Effector memory CD8-positive, alpha-beta T cell (primary cell): ENCODE results near the gene SLC35G6.
"Not testable (repeated sequence)": the region's sequence is repeated elsewhere in the genome, so short reads cannot be mapped to it uniquely, and the experiment has no call there.

Experiments used
- ATAC-seq: fragments of 150-1000 bp; cut with Tn5 transposase; replicated peaks from 2 replicates; pipeline ENCODE4 v1.10.0; 2021; ENCODE audit warnings: mild to moderate bottlenecking, moderate library complexity
- DNase-seq, 3 experiments: peaks; one replicate each; pipeline ENCODE4 v3.0.0; 2021
- H3K27ac Mint-ChIP-seq, 2 donors: one replicate each; pipeline ENCODE4 v1.8.0; 2022; ENCODE audit warnings: mild to moderate bottlenecking in 2 of 2, mixed read lengths in 2 of 2, moderate library complexity in 2 of 2
- H3K27me3 Mint-ChIP-seq, 2 donors: one replicate each; pipeline ENCODE4 v1.8.0; 2022; ENCODE audit warnings: mixed read lengths in 2 of 2
- H3K36me3 Mint-ChIP-seq: one replicate; pipeline ENCODE4 v1.8.0; 2022; ENCODE audit warnings: mild to moderate bottlenecking, moderate library complexity, mixed read lengths; ENCODE audit not compliant: insufficient read depth
- H3K4me1 Mint-ChIP-seq, 2 donors: one replicate each; pipeline ENCODE4 v1.8.0; 2022; ENCODE audit warnings: low read depth in 2 of 2, mixed read lengths in 2 of 2
- H3K4me3 Mint-ChIP-seq, 2 donors: one replicate each; pipeline ENCODE4 v1.8.0; 2022; ENCODE audit warnings: mild to moderate bottlenecking in 2 of 2, mixed read lengths in 2 of 2, moderate library complexity in 2 of 2
- H3K9me3 Mint-ChIP-seq, 2 donors: one replicate each; pipeline ENCODE4 v1.8.0; 2022; ENCODE audit warnings: mixed read lengths in 2 of 2

Gene SLC35G6

DNA sequence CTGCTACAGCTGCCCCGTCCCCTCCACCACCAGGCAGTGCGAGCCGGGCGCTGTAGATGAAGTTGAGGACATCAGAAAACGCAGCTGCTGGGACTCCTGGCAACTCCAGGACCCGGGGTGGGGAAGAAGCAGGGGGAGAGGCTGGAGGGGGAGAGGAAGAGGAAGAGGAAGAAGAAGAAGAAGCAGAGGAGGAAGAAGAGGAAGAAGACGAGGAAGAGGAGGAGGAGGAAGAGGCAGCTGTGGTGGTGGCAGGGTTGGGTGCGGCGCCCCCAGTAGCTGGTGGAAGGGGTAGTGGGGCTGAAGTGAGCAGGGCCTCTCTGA lies 15.0 kb upstream of the SLC35G6 start:
- H3K4me3 Mint-ChIP-seq, result no peak overlapping the region
- H3K4me1 Mint-ChIP-seq, result peaks cover 11 to 19% of the 10 kb centered on the region in 2 donors
- H3K9me3 Mint-ChIP-seq, result no peaks in the 10 kb centered on the region
- no peak for DNase-seq
- H3K27me3 Mint-ChIP-seq, result no peaks in the 10 kb centered on the region
- peaks cover 45% of the 10 kb centered on the region for H3K36me3 Mint-ChIP-seq
- ATAC-seq, result no peak
- peak overlapping the region in 1 of 2 donors; percentile 51 for H3K27ac Mint-ChIP-seq

GRCh38 chr17:7466639-7467341 lies 14.5 kb upstream of the SLC35G6 start:
- ATAC-seq (no peak), DNase-seq (no peak)
- peaks cover 15 to 24% of the 10 kb centered on the region in 2 donors for H3K4me1 Mint-ChIP-seq
- no peaks in the 10 kb centered on the region for H3K9me3 Mint-ChIP-seq
- H3K27me3 Mint-ChIP-seq, result no peaks in the 10 kb centered on the region
- H3K36me3 Mint-ChIP-seq, result peaks cover 43% of the 10 kb centered on the region
- H3K27ac Mint-ChIP-seq, result peak overlapping the region in 1 of 2 donors; percentile 51
- H3K4me3 Mint-ChIP-seq, result no peak overlapping the region

DNA sequence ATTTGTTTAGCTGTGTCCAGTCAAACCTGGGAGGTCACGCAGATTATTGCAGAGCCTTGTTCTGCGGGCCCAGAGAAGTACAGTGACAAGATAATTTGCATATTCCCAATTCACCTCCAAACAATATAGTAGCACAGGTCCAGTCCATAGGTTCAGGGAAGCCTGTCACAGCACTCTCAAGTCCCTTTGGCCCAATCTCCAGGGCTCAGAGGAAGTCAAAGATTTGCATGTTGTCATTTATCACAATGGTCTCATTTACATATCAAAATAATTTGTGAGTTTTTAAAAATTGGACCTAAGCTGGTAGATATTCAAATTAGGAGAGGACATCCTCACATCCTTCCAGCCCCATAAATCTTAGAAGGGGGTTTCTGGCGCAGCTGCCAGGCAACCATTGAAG lies 13.7 kb upstream of the SLC35G6 start:
- H3K27ac Mint-ChIP-seq, result peak overlapping the region in 1 of 2 donors; percentile 51
- no peaks in the 10 kb centered on the region for H3K9me3 Mint-ChIP-seq
- no peak for ATAC-seq
- peaks cover 19 to 28% of the 10 kb centered on the region in 2 donors for H3K4me1 Mint-ChIP-seq
- H3K27me3 Mint-ChIP-seq, result no peaks in the 10 kb centered on the region
- peaks cover 38% of the 10 kb centered on the region for H3K36me3 Mint-ChIP-seq
- no peak overlapping the region for H3K4me3 Mint-ChIP-seq
- no peak for DNase-seq

DNA sequence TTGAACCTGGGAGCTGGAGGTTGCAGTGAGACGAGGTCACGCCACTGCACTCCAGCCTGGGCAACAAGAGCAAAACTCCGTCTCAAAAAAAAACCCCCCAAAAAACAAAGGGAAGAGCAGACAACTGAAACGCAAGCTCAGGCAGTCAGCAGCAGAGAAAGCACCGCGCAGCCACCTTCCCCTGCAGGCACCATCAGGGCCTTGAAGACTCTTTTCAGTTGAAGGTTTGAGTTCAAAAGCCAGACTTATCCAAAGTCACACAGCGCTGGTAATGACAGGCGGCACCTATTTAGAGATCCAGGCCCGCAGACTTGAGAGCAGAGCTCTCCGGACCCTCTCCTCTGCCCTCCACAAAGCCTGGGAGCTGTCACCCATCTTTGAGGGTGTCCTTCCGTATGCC lies 13.0 kb upstream of the SLC35G6 start:
- DNase-seq (no peak), ATAC-seq (no peak)
- Mint-ChIP-seq H3K4me3 (peak overlapping the region in 1 of 2 donors; percentile 10), H3K4me1 (peaks cover 19 to 28% of the 10 kb centered on the region in 2 donors), H3K27ac (peak overlapping the region; percentile 16 to 44), H3K27me3 (no peaks in the 10 kb centered on the region), H3K36me3 (peaks cover 37% of the 10 kb centered on the region), H3K9me3 (no peaks in the 10 kb centered on the region)

GRCh38 chr17:7468804-7469389 lies 12.3 kb upstream of the SLC35G6 start:
- peak overlapping the region; percentile 28 to 44 for H3K27ac Mint-ChIP-seq
- DNase-seq (no peak), ATAC-seq (no peak)
- no peaks in the 10 kb centered on the region for H3K27me3 Mint-ChIP-seq
- no peaks in the 10 kb centered on the region for H3K9me3 Mint-ChIP-seq
- peaks cover 32% of the 10 kb centered on the region for H3K36me3 Mint-ChIP-seq
- peaks cover 19 to 28% of the 10 kb centered on the region in 2 donors for H3K4me1 Mint-ChIP-seq
- H3K4me3 Mint-ChIP-seq, result no peak overlapping the region

- not testable (repeated sequence) for H3K27me3 Mint-ChIP-seq, H3K27ac Mint-ChIP-seq, DNase-seq, H3K4me3 Mint-ChIP-seq, ATAC-seq, H3K9me3 Mint-ChIP-seq
- Mint-ChIP-seq H3K4me1 (peaks cover 19 to 28% of the 10 kb centered on the region in 2 donors), H3K36me3 (peaks cover 26% of the 10 kb centered on the region)
Measured at GRCh38 chr17:7469843-7470242, 11.4 kb upstream of the SLC35G6 start.

GRCh38 chr17:7470457-7470973 lies 10.7 kb upstream of the SLC35G6 start:
- not testable (repeated sequence) for H3K4me3 Mint-ChIP-seq, H3K9me3 Mint-ChIP-seq, H3K27ac Mint-ChIP-seq, DNase-seq, ATAC-seq, H3K27me3 Mint-ChIP-seq
- peaks cover 19 to 28% of the 10 kb centered on the region in 2 donors for H3K4me1 Mint-ChIP-seq
- peaks cover 26% of the 10 kb centered on the region for H3K36me3 Mint-ChIP-seq

- DNase-seq (no peak), ATAC-seq (peak; percentile 21)
- peaks cover 24% of the 10 kb centered on the region for H3K36me3 Mint-ChIP-seq
- H3K4me1 Mint-ChIP-seq, result peaks cover 26 to 41% of the 10 kb centered on the region in 2 donors
- H3K4me3 Mint-ChIP-seq, result peak overlapping the region in 1 of 2 donors; percentile 29
- peak overlapping the region in 1 of 2 donors; percentile 85 for H3K27ac Mint-ChIP-seq
- H3K9me3 Mint-ChIP-seq, result no peaks in the 10 kb centered on the region
- no peaks in the 10 kb centered on the region for H3K27me3 Mint-ChIP-seq
Measured at GRCh38 chr17:7471729-7472128, 9.5 kb upstream of the SLC35G6 start.

GRCh38 chr17:7474767-7475166 lies 6.5 kb upstream of the SLC35G6 start:
- peaks cover 42 to 43% of the 10 kb centered on the region in 2 donors for H3K4me1 Mint-ChIP-seq
- not testable (repeated sequence) for H3K27me3 Mint-ChIP-seq, ATAC-seq

DNA sequence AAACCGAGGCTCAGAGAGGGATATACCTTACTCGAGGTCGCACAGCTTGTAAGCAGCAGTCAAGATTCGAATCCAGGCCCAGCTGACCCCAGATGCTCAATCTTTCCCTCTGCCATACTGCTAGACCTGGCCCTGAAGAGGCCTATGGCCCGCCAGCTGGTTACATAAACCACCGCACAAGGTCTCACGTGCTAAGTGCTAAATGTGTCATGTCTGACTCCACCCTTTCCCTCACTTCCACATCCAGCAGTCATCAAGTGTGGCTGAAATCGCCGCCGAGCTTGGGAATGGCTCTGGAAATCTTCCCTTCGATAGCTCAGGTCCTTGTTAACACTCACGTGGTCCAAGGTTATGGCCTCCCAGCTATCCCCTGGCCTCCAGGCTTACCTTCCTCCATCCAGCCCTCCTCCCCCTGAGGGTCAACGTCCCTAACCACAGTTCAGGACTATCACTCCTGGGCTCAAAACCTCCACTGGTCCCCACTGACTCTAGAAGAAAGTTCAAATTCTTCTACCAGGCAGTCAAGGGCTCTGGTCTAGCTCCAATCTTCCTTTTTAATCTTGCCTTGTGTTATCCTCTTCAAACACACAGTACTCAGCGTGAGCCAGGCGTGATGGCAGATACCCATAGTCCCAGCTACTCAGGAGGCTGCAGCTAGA lies 5.4 kb upstream of the SLC35G6 start:
- Mint-ChIP-seq H3K4me1 (peaks cover 46 to 51% of the 10 kb centered on the region in 2 donors), H3K27ac (peak overlapping the region; percentile 66 to 94)

More at GRCh38 chr17:7474767-7475166, 6.5 kb upstream of the SLC35G6 start:
- not testable (repeated sequence) for H3K27ac Mint-ChIP-seq, H3K9me3 Mint-ChIP-seq, DNase-seq
- H3K4me3 Mint-ChIP-seq, result peak overlapping the region in 1 of 2 donors; percentile 21
- H3K36me3 Mint-ChIP-seq, result peaks cover 32% of the 10 kb centered on the region

GRCh38 chr17:7476494-7476893 lies 4.8 kb upstream of the SLC35G6 start:
- ATAC-seq, result no peak
- H3K27me3 Mint-ChIP-seq, result no peaks in the 10 kb centered on the region
- H3K9me3 Mint-ChIP-seq, result no peaks in the 10 kb centered on the region
- peak overlapping the region; percentile 45 to 91 for H3K4me3 Mint-ChIP-seq
- H3K27ac Mint-ChIP-seq, result peak overlapping the region; percentile 66 to 94
- no peak for DNase-seq
- peaks cover 46 to 50% of the 10 kb centered on the region in 2 donors for H3K4me1 Mint-ChIP-seq
- H3K36me3 Mint-ChIP-seq, result peaks cover 35% of the 10 kb centered on the region

More for the DNA sequence above, 5.4 kb upstream of the SLC35G6 start:
- Mint-ChIP-seq H3K9me3 (no peaks in the 10 kb centered on the region), H3K4me3 (peak overlapping the region; percentile 45 to 91), H3K27me3 (no peaks in the 10 kb centered on the region), H3K36me3 (peaks cover 35% of the 10 kb centered on the region)
- DNase-seq (no peak), ATAC-seq (no peak)

GRCh38 chr17:7476951-7477350 lies 4.3 kb upstream of the SLC35G6 start:
- Mint-ChIP-seq H3K4me1 (peaks cover 46 to 50% of the 10 kb centered on the region in 2 donors), H3K36me3 (peaks cover 35% of the 10 kb centered on the region), H3K9me3 (no peaks in the 10 kb centered on the region), H3K27ac (peak overlapping the region; percentile 91 to 94), H3K27me3 (no peaks in the 10 kb centered on the region), H3K4me3 (peak overlapping the region; percentile 88 to 91)
- no peak for ATAC-seq
- DNase-seq, result no peak

DNA sequence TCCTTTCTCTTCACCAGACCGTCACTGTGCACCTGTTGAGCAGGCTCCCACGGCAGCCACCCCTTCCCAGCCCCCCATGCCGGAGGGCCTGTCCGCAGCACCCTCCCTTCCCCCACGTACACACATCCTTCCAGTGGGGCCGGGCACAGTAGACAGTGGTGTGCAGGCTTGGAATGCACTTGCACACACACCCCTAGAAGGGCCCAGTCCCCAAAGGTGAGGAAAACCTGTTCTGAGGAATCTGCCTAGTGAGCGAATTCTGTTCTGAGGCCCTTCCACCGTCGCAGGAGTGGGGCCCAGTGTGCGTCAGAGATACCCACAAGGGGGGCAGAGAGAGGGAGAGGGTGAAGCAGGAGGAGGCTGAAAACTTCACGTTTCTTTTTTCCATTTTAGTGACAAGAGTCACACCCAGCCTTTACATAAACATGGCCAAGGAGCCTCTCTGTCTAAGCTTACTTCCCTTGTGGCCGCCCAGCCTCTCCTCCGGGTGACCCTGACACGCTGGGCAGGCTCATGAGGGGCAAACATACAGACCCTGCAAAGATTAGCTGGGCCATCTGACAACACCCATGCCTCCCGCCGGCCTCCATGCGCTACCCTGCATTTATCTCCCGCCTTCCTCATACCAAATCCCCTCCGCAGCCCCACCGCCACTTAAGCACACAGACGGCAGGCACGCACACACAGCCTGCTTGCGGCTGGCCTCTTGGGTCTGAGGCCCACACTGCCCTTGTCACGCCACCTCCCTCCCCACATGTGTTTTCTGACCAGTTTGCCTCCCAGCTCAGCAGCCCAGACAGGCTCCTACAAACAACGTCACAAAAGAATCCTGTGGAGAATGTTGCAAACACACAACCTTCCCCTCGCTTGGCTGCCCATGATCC lies 3.6 kb upstream of the SLC35G6 start:
- Mint-ChIP-seq H3K27ac (peak overlapping the region; percentile 91 to 94), H3K27me3 (no peaks in the 10 kb centered on the region), H3K9me3 (no peaks in the 10 kb centered on the region), H3K4me1 (peaks cover 50 to 52% of the 10 kb centered on the region in 2 donors), H3K4me3 (peak overlapping the region; percentile 88 to 91), H3K36me3 (peaks cover 35% of the 10 kb centered on the region)
- ATAC-seq, result no peak
- DNase-seq, result peak in 1 of 3 experiments; percentile 27
